Raji (cell line): ENCODE results near the gene APBA3.

Source experiments
- POLR2A ChIP-seq: IDR thresholded peaks from 2 replicates; pipeline ENCODE4 v1.6.1; 2011; ENCODE audit warnings: low read depth, low read length, control low read depth; ENCODE audit not compliant: insufficient read depth

APBA3 gene

DNA sequence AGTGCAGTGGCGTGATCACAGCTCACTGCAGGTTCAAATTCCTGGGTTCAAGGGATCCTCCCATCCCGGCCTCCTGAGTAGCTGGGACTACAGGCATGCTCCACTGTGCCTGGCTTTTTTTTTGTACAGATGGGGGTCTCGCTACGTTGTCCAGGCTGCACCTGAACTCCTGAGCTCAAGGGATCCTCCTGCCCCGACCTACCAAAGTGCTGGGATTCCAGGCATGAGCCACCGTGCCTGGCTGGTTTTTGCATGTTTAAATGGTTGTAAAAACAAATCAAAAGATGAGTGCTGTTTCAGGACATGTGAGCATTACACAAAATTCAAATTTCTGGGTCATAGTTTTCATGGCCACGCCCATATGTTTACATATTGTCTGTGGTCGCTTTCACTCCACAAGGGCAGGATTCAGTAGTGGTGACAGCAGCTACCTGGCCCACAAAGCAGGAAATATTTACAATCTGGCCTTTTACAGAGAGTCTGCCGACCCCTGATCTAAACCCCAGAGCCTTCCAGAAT lies 19.4 kb upstream of the APBA3 start:
- TF ChIP-seq POLR2A, result no peak

DNA sequence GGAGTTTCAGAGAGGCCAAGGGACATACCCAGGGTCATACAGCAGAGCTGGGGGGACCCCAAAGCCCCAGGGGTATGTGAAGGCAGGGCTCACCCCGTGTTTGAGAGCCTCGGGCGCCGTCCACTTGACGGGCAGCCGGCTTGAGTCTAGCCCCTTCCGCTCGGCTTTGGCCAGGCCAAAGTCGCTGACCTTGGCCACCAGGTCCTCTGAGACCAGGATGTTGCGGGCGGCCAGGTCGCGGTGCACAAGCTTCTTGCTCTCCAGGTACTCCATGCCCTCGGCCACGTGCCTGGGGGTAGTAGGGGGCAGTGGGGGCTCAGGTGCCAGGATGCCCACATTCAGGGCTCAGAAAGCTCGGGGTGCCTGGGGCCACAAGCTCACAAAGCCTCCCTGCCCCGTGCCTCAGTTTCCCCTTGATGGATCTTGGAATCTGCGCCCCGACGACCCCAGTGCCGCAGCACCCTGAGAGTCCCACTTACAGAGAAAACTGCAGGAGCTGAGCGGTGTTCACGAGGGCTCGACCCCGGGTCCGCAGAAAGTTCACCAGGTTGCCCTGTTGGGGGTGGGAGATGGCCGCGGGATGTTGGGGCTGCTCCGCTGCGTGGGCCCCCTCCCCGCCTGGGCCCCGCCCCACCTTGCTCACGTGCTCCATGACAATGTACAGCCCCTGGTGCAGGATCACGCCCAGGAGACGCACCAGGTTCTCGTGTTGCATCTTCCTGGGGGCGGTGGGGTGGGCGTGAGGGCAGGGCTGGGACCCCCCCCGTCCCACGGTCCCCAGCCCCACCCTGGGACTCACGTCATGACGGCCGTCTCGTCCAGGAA lies 17.6 kb upstream of the APBA3 start:
- no peak for TF ChIP-seq POLR2A

DNA sequence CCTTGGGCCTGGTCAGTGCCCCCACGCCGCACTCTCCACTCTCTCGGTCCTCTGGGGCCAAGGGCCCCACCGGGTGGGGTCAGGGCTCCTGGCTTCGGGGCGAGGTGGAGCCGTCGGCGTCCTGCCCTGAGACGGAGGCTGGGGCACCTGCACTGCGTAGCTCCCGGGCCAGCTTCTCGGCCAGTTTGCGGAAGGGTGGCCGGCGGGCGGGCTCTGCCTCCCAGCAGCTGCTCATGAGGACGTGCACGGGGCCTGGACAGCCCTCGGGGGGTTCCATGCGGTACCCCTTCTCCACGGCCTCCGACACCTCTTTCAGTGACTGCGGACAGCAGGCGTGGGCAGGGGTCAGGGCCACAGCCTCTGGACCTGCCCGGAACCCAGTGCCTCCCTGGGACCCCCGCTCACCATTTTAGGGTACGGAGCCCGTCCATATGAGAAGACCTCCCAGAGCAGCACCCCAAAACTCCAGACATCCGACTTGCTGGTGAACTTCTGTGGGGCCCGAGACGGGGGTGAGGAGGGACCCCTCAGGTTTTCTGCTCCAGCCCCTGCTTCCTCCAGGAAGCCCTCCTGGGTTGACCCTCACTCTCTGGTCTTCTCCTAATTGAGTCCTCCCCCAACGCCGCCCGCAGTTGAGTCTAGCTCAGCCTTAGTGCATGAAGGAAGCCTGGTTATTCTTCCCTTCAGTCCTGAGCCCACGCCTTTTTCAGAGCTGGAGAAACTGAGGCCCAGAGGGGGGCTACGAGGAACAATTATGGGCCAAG lies 16.8 kb upstream of the APBA3 start:
- TF ChIP-seq POLR2A, result no peak

DNA sequence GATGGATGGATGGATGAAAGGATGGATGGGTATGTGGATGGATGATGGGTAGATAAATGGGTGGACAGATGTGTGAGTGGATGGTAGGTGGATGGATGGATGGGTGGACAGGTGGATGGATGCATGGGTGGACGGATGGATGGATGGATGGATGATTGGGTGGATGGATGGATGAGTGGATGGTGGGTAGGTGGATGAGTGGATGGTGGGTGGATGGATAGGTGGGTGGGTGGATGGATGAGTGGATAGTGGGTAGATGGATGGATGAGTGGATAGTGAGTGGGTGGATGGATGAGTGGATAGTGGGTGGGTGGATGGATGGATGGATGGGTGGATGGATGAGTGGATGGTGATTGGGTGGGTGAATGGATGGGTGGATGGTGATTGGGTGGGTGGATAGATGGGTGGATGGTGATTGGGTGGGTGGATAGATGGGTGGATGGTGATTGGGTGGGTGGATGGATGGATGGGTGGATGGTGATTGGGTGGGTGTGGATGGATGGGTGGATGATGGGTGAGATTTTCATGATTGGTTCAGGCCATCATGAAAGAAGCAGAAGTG lies 15.1 kb upstream of the APBA3 start:
- TF ChIP-seq POLR2A, result no peak

DNA sequence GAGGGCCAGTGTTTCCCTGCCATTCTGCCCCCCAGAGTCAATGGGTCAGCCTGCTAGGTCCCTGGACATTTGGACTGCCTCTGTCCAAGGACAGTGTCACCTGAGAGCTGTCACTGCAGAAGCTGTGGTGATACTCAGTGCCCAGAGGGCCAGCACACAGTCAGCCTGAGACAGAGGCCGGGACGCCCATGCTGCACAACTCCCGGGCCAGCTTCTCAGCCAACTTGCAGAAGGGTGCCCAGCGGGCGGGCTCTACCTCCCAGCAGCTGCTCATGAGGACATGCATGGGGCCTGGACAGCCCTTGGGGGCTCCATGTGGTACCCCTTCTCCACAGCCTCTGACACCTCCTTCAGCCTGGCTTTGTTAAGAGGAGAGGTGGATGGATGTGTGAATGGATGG lies 14.3 kb upstream of the APBA3 start:
- TF ChIP-seq POLR2A, result no peak

DNA sequence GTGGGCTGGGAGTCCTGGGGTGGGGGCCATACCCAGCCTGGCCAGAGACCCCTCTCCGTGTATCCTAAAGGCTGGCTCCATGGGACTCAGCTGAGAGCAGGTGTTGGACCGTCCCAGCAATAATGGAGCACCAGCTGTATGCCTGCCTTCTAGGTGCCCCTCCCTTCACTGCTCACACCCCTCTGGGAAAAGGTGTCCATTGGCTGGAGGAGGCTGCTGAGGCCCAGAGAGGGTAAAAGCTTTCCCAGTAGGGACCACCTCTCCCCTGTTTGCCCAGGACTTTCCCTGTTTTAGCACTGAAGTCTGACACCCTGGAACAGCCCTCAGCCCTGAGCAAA lies 13.9 kb upstream of the APBA3 start:
- no peak for TF ChIP-seq POLR2A

DNA sequence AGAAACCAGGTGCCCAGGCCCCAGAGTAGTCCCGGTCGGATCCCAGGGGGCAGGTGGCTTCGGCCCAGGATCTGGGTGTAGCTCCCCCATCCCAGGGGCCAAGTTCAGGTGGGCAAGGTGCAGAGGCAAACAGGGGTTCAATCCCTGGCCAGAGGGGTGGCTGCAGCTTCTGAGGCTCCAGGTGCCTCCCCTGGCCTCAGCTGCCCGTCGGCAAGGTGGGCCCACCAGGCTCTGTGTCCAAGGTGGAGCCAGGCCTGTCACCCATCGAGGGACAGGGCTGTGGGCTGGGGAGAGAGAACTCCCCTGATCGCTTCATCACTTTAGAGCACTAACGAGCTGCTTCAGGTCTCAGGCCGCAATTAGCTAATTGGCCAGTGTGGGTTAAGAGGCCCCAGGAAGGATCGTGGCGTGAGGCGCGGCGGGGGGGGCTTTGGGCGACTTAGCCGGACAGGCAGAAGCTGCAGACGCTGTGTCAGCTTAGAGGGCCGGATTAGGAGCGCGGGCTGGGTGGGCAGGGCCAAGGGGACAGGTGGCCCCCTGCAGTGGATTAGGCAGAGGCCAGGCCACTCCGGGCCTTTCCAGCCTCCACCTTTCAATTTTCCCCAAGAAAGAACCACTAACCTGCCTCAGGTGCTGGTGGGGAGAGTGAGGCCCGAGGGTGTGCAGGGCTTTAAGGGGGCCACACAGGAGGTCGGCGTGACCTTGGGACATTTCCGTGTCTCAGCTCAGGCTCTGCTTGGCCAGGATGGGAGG lies 13.3 kb upstream of the APBA3 start:
- no peak for TF ChIP-seq POLR2A

DNA sequence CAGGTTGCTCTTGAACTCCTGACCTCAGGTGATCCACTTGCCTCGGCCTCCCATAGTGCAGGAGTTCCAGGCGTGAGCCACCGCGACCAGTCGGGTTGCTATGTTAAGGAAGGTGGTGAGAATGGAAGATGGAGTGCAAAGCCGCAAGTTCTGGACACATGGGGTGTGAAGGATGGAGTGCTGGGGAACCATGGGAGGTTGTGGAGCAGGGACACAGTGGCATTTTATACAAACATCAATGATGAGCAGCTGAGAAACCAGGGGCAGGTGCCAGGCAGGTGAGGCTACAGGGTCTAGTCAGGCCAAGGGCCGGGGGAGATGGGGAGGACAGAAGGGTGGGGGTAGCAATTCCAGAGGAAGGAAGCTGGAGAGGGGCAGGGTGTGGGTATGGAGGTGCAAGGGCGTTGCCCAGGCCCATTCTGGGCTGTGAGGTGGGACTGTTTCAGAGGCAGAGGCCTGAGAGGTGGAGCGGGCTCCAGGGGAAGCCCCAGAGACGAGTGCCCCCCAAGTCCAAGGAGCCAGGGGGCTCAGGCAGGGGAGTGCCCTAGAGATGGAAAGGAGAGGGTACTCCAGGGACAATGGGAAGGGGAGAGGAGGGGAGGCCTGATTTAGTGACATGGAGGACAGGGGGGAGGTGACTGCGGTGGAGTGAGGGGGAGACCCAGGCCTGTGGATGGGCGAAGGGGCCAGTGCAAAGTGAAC lies 12.5 kb upstream of the APBA3 start:
- TF ChIP-seq POLR2A, result no peak

DNA sequence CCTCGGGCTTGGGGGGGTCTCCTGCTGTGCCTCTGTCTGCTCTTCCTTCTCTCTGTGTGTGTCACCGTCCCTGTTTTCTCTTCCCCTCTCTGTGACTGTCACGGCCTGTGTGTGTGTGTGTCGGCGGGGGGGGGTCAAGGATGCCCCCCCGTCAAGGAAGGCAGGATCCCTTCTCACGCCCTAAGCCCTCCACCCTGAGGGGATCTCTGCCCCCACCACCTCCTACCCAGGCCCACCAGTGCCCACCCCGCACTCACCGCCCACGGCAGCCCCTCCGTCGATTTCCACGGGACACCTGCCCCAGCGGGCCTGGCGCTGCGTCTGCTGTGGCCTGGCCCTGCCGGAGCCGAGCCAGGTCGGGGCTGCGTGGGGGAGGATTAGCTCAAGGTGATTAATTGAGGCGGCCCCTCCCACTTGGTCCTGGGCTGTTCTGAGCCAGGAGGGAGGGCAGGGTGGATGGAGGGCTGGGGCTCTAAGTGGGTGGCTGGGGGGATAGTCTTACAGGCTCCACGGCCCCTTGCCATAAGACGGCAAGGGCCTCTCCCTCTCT lies 10.5 kb upstream of the APBA3 start, which contains the start of gene RAX2:
TSS of gene RAX2 (minus strand) at position 323 of the 550 bp plus-strand sequence. CDS start 486 bp downstream, outside the sequence.
- no peak for TF ChIP-seq POLR2A

DNA sequence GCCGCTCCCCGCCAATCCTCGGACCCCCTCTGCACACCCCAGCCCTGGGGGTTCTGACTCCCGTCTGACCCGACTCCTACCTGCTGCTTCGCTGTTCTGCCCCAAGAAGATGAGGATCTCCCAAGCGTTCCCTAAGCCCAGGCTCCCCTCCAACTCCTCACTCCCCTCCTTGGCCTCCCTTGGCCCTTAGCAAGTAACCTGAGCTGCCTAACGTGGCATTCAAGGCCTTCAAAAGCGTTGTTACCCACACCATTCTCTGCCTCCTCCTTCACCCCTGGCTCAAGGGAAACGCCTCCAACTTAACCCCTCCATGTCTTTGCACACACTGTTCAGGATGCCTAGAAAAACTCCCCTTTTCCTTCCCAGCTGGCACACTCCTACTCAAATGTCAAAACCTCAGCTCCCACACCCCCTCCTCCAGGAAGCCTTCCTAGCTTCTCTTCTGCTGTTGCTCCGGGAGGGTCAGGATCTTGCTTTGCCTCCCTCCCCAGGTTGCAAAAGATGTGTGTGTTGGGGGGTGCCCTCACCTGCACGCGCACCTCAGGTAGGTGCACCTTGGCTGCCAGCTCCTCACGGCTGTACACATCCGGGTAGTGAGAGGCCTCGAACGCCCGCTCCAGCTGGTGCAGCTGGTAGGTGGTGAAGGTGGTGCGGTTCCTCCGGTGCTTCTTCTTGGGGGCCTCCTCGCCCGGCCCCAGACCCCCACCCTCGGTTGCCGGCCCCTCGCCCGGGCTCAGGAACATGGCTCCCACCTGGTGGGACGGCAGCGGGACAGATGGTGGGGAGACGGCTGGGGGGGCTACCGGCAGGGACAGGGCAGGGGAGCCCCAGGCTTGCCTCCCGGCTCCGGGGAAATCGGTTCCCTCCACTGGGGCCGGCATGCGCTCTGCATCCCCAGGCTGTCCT lies 9.8 kb upstream of the APBA3 start:
- no peak for TF ChIP-seq POLR2A

DNA sequence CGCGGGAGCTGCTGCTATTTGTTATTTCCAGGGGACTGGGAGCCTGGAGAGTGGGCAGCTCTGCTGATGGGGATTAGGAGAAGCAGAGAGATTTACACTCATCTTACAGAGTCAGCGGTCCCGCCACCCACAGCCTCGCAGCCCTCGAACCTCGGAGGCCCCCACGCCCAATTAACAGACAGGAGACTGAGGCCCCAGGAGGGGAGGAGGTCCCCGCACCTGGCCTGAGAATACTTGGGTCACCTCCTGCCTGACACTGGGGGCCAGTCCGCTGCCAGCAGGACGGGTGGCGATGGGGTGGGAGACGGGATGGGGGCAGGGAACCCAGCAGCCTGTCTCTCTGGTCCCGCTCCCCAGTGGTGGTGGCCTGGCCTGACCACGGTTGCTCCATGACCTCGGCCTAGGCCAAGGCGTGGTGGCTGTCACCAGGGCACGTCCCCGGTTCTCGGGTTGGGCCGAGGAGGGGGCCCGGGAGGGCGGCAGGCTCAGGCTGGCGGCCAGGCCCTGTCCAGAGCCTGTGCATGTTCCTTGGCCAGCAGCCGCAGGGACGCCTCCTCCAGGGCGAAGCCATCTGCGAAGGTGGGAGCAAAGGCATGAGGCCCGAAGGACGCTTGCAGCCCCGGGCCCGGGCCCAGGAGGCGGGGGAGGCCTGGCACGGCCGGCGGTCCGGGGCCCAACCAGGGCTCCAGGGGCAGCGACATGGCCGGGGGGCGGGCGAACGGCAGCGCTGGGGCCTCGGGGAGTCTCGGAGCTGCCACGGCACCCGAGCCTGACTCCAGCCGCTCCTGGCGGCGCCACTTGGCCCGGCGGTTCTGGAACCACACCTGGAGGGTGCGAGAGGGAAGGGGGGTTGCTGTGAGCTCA lies 8.9 kb upstream of the APBA3 start:
- no peak for TF ChIP-seq POLR2A

DNA sequence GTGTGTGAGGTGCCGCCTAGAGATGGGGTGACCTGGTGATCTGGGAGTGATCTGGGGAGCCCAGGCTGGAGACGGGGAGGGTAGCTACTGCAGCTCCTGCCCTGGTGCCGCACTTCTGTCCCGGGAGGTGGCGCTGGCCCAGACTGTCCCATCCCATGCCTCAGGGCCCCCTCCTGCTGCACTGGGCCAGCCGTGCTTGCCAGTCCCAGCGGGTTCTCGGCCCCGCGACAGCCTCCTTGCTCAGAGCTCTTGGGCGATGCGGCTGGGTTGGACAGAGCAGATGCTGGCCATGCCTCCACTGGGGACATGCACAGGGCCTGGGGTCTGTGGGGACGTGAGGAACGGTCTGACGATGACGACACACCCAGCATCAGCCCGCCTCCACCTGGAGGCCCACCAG lies 8.0 kb upstream of the APBA3 start:
- TF ChIP-seq POLR2A, result no peak

DNA sequence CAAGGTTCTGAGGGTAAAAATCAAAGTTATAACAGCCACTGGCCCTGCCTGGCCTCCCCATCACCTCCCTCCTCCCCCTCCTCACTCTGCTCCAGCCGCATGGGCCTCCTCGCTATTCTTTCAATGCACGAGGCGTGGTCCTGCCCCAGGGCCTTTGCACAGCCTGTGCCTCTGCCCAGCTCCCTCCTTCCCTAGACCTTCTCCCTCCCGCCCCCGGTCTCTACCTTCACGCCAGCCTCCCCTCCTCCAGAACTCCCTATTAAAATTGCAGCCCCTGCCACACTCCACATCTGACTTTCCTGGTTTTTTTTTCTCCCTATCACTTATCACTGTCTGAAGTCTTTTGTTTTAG lies 7.2 kb upstream of the APBA3 start:
- no peak for TF ChIP-seq POLR2A
